Measurements from ENCODE around the gene VMO1. TPM values are rescaled to one million over a fixed set of nuclear protein-coding genes. Genes with fewer than 3 reads are reported as not detected.

The VMO1 gene
- polyA plus RNA-seq, 1 donor from 2014 or later = 1.6 TPM

- H3K4me2 ChIP-seq (ENCODE audit: low read length) = no peak overlapping the region
- H3K79me2 ChIP-seq (replicated peaks; ENCODE audit: insufficient read depth, low read length) = no peaks in the 10 kb centered on the region
- no peak overlapping the region for H3K9ac ChIP-seq (ENCODE audit: low read length)
- TF ChIP-seq, protein P1, sequence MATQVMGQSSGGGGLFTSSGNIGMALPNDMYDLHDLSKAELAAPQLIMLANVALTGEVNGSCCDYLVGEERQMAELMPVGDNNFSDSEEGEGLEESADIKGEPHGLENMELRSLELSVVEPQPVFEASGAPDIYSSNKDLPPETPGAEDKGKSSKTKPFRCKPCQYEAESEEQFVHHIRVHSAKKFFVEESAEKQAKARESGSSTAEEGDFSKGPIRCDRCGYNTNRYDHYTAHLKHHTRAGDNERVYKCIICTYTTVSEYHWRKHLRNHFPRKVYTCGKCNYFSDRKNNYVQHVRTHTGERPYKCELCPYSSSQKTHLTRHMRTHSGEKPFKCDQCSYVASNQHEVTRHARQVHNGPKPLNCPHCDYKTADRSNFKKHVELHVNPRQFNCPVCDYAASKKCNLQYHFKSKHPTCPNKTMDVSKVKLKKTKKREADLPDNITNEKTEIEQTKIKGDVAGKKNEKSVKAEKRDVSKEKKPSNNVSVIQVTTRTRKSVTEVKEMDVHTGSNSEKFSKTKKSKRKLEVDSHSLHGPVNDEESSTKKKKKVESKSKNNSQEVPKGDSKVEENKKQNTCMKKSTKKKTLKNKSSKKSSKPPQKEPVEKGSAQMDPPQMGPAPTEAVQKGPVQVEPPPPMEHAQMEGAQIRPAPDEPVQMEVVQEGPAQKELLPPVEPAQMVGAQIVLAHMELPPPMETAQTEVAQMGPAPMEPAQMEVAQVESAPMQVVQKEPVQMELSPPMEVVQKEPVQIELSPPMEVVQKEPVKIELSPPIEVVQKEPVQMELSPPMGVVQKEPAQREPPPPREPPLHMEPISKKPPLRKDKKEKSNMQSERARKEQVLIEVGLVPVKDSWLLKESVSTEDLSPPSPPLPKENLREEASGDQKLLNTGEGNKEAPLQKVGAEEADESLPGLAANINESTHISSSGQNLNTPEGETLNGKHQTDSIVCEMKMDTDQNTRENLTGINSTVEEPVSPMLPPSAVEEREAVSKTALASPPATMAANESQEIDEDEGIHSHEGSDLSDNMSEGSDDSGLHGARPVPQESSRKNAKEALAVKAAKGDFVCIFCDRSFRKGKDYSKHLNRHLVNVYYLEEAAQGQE (IDR thresholded peaks at IDR 0.05; ENCODE audit: borderline replicate concordance) = no peak
- no peak for TF ChIP-seq RAD21 (conservative IDR thresholded peaks at IDR 0.05)
- TF ChIP-seq POLR2AphosphoS5 (IDR thresholded peaks at IDR 0.05) = no peak
- no peak for TF ChIP-seq MXI1 (conservative IDR thresholded peaks at IDR 0.05; ENCODE audit: poor library complexity, severe bottlenecking)
- no peak for TF ChIP-seq EZH2 (IDR thresholded peaks at IDR 0.05; ENCODE audit: borderline replicate concordance, insufficient read depth, low read length, poor library complexity, severe bottlenecking)
- TF ChIP-seq SMC3 (conservative IDR thresholded peaks at IDR 0.05; ENCODE audit: poor library complexity) = no peak
- no peak for TF ChIP-seq TAF1 (IDR thresholded peaks at IDR 0.05; ENCODE audit: low read depth)
- TF ChIP-seq CTCF (IDR thresholded peaks at IDR 0.05; ENCODE audit: poor library complexity, severe bottlenecking) = no peak
- TF ChIP-seq EP300 (conservative IDR thresholded peaks at IDR 0.05; ENCODE audit: poor library complexity, severe bottlenecking) = no peak
- no peaks in the 10 kb centered on the region for H3F3A ChIP-seq (ENCODE audit: insufficient read depth, low read length, poor library complexity, severe bottlenecking)
- no peaks in the 10 kb centered on the region for H3K9me3 ChIP-seq (ENCODE audit: low read length)
- no peaks in the 10 kb centered on the region for H4K20me1 ChIP-seq (ENCODE audit: insufficient read depth)
- H3K36me3 ChIP-seq (ENCODE audit: insufficient read depth, low read length) = no peaks in the 10 kb centered on the region
- H2AFZ ChIP-seq (ENCODE audit: low read depth, low read length) = no peak overlapping the region
- no peak overlapping the region for H3K27ac ChIP-seq (ENCODE audit: low read length)
- no peaks in the 10 kb centered on the region for H3K9me2 ChIP-seq (ENCODE audit: insufficient read depth, low read length)
- H3K27me3 ChIP-seq (ENCODE audit: insufficient read depth, low read depth, low read length) = peaks cover 76% of the 10 kb centered on the region
- no peak overlapping the region for H3K4me3 ChIP-seq (ENCODE audit: low read length)
These were observed 44.0 kb downstream of the VMO1 start for GRCh38 chr17:4742133-4742532.

DNA sequence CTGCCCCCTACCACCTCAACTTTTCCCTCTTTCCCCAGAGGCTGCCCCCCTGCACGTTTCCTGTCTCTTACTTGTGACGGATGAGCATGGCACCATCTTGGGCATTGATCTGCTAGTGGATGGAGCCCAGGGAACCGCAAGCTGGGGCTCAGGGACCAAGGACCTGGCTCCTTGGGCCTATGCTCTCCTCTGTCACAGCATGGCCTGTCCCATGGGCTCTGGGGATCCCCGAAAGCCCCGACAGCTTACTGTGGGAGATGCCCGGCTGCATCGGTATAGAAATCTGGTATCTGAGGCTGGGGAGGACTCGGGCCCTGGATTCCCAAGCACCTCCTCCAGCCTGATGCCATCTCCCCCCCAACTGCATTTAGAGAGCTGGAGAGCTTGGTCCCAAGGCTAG, 44.6 kb downstream of the VMO1 start:
- H3K9me2 ChIP-seq (ENCODE audit: insufficient read depth, low read length) = no peaks in the 10 kb centered on the region
- no peak overlapping the region for H3K4me3 ChIP-seq (ENCODE audit: low read length)
- no peak overlapping the region for H3K4me2 ChIP-seq (ENCODE audit: low read length)
- peaks cover 77% of the 10 kb centered on the region for H3K27me3 ChIP-seq (ENCODE audit: insufficient read depth, low read depth, low read length)
- no peaks in the 10 kb centered on the region for H3F3A ChIP-seq (ENCODE audit: insufficient read depth, low read length, poor library complexity, severe bottlenecking)
- H3K9me3 ChIP-seq (ENCODE audit: low read length) = no peaks in the 10 kb centered on the region
- H3K36me3 ChIP-seq (ENCODE audit: insufficient read depth, low read length) = no peaks in the 10 kb centered on the region
- no peak overlapping the region for H3K9ac ChIP-seq (ENCODE audit: low read length)
- H4K20me1 ChIP-seq (ENCODE audit: insufficient read depth) = no peaks in the 10 kb centered on the region
- H2AFZ ChIP-seq (ENCODE audit: low read depth, low read length) = no peak overlapping the region
- no peak overlapping the region for H3K27ac ChIP-seq (ENCODE audit: low read length)
- TF ChIP-seq SMC3 (conservative IDR thresholded peaks at IDR 0.05; ENCODE audit: poor library complexity) (no peak), MXI1 (conservative IDR thresholded peaks at IDR 0.05; ENCODE audit: poor library complexity, severe bottlenecking) (no peak)
- TF ChIP-seq, protein P1 (IDR thresholded peaks at IDR 0.05; ENCODE audit: borderline replicate concordance) = no peak
- no peaks in the 10 kb centered on the region for H3K79me2 ChIP-seq (replicated peaks; ENCODE audit: insufficient read depth, low read length)
